K562 (cell line): ENCODE results near the gene MLC1. TPM values are rescaled to one million over a fixed set of nuclear protein-coding genes. Genes with fewer than 3 reads are reported as not detected.

Experiments used
- BRD4 ChIP-seq: fragments of 200-600 bp; sonication (generic); IDR thresholded peaks from 2 replicates; pipeline ENCODE4 v1.6.1; 2017; ENCODE audit warnings: inconsistent platforms
- CXXC5 ChIP-seq: fragments of 250-450 bp; sonication (Bioruptor Pico); IDR thresholded peaks from 2 replicates; pipeline ENCODE4 v1.8.0; 2022; ENCODE audit warnings: inconsistent platforms, mild to moderate bottlenecking, moderate library complexity
- DPF2 ChIP-seq: fragments of 450-650 bp; IDR thresholded peaks from 2 replicates; pipeline ENCODE4 v1.6.1; 2016
- MAFK ChIP-seq: IDR thresholded peaks from 2 replicates; pipeline ENCODE4 v1.6.1; 2011; ENCODE audit warnings: low read length, improper control_type of control experiment
- NCOR1 ChIP-seq: fragments of 450-650 bp; IDR thresholded peaks from 2 replicates; pipeline ENCODE4 v1.6.1; 2016; ENCODE audit warnings: mild to moderate bottlenecking, moderate library complexity
- NR2C2 ChIP-seq, 2 experiments: fragments of 200-800 bp in 1 of 2; sonication (Bioruptor generic) in 1 of 2; sonication (generic) in 1 of 2; formaldehyde crosslinking in 1 of 2; IDR thresholded peaks; 2 replicates each; pipeline versions ENCODE4 v1.6.1 to v1.8.0; 2016 to 2022; ENCODE audit warnings: mild to moderate bottlenecking in 1 of 2, missing compliant biosample characterization in 1 of 2, missing genetic modification characterization in 1 of 2, missing genetic modification reagents in 1 of 2
- PHB2 ChIP-seq: fragments of 450-650 bp; IDR thresholded peaks from 2 replicates; pipeline ENCODE4 v1.6.1; 2017; ENCODE audit warnings: low read depth
- RB1 ChIP-seq: fragments of 450-650 bp; IDR thresholded peaks from 2 replicates; pipeline ENCODE4 v1.6.1; 2017; ENCODE audit warnings: low read depth, mild to moderate bottlenecking
- RUNX1 ChIP-seq: sonication (generic); IDR thresholded peaks from 2 replicates; pipeline ENCODE4 v1.6.1; 2016; ENCODE audit warnings: antibody characterized with exemption, low read depth
- TAF9B ChIP-seq: fragments of 450-650 bp; IDR thresholded peaks from 2 replicates; pipeline ENCODE4 v1.6.1; 2018; ENCODE audit warnings: mild to moderate bottlenecking; ENCODE audit not compliant: partially characterized antibody
- TFE3 ChIP-seq: fragments of 450-650 bp; formaldehyde crosslinking; IDR thresholded peaks from 2 replicates; pipeline ENCODE4 v1.4.0; 2020; ENCODE audit warnings: mild to moderate bottlenecking, mixed read lengths
- TOE1 ChIP-seq, 2 experiments: fragments of 450-650 bp in 1 of 2; sonication (generic) in 1 of 2; formaldehyde crosslinking in 1 of 2; IDR thresholded peaks; 2 replicates each; pipeline versions ENCODE4 v1.7.1 to v1.8.0; 2016 to 2022; ENCODE audit warnings: borderline replicate concordance in 2 of 2, mild to moderate bottlenecking in 2 of 2, antibody characterized with exemption in 1 of 2, inconsistent platforms in 1 of 2, low read depth in 1 of 2, missing genetic modification reagents in 1 of 2, moderate library complexity in 1 of 2
- ZNF318 ChIP-seq, 2 experiments: fragments of 450-650 bp; IDR thresholded peaks; 2 replicates each; pipeline ENCODE4 v1.6.1; 2016; ENCODE audit warnings: mild to moderate bottlenecking in 2 of 2, borderline replicate concordance in 1 of 2, low read depth in 1 of 2, moderate library complexity in 1 of 2
- ZNF717 ChIP-seq: fragments of 250-450 bp; sonication (Bioruptor Pico); IDR thresholded peaks from 2 replicates; pipeline ENCODE4 v1.5.0; 2021
- polyA plus RNA-seq, 8 experiments: library from polyadenylated mRNA; depleted of rRNA in 4 of 8; stranded (reverse) in 5 of 8; unstranded in 3 of 8; fragments of >200 nt; fragmentation: Nextera tagmentation in 2 of 8; fragmentation: Illumina TruSeq in 1 of 8; extraction: Ambion mirVana in 2 of 8; extraction: Trizol in 1 of 8; gene quantifications; 2 replicates each; pipeline versions ENCODE4 v1.2.1 to v1.2.3, GENCODE V29; 2011 to 2014; ENCODE audit warnings: inconsistent platforms in 1 of 8, missing spikeins in 1 of 8
- total RNA-seq, 7 experiments: library from RNA; depleted of rRNA in 6 of 7; stranded (reverse); fragments of >200 nt in 6 of 7; fragmentation: Illumina TruSeq in 2 of 7; extraction: Trizol in 2 of 7; gene quantifications; 2 replicates each; pipeline versions ENCODE4 v1.2.1 to v1.2.3, GENCODE V29; 2011 to 2021; ENCODE audit warnings: low replicate concordance in 1 of 7
- TF ChIP-seq, protein P1 (sequence below): sonication (generic); formaldehyde crosslinking; IDR thresholded peaks from 2 replicates; pipeline ENCODE4 v1.5.0; 2020; ENCODE audit warnings: missing genetic modification reagents

The MLC1 gene
- total and polyA plus RNA-seq, 9 of the 15 experiments (the other 6 are each of a cell fraction or from before 2014, with no cell fraction given) = 0.06 to 0.98 (median 0.39) TPM

- TF ChIP-seq ZNF717 (CRISPR knock-in tag) (no peak), CXXC5 (CRISPR knock-in tag) (peak; percentile 18; the same call in 1 of the 2 replicates), BRD4 (no peak), DPF2 (0 out of 2 replicates have a peak, but pooled peaks have one; percentile 28), PHB2 (no peak), TAF9B (peak; percentile 75), TFE3 (peak; percentile 62), TOE1 (IDR thresholded peaks at IDR 0.05; ENCODE audit: borderline replicate concordance) (peak; percentile 66; the same call in 1 of the 2 replicates), TOE1 (CRISPR knock-in tag; IDR thresholded peaks at IDR 0.05; ENCODE audit: borderline replicate concordance, low read depth) (no peak), NR2C2 (CRISPR knock-in tag; IDR thresholded peaks at IDR 0.05) (no peak), NR2C2 (tag; IDR thresholded peaks at IDR 0.05) (0 out of 2 replicates have a peak, but pooled peaks have one; percentile 18), RB1 (no peak), ZNF318 (IDR thresholded peaks at IDR 0.05; ENCODE audit: borderline replicate concordance in 1 of 2, low read depth in 1 of 2) (peak in 1 of 2 experiments; percentile 80; a peak in 2 of 4 replicates), MAFK (peak; percentile 84), RUNX1 (no peak), NCOR1 (0 out of 2 replicates have a peak, but pooled peaks have one; percentile 11)
- TF ChIP-seq, protein P1, sequence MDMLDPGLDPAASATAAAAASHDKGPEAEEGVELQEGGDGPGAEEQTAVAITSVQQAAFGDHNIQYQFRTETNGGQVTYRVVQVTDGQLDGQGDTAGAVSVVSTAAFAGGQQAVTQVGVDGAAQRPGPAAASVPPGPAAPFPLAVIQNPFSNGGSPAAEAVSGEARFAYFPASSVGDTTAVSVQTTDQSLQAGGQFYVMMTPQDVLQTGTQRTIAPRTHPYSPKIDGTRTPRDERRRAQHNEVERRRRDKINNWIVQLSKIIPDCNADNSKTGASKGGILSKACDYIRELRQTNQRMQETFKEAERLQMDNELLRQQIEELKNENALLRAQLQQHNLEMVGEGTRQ (CRISPR knock-in tag) = peak; percentile 88
Measured at GRCh38 chr22:50105208-50106100, 20.2 kb upstream of the MLC1 start (continued).
